Calu3 (cell line): ENCODE measurements around the gene RPRM. TPM values are rescaled to one million over a fixed set of nuclear protein-coding genes. Genes with fewer than 3 reads are reported as not detected.

Source experiments
- BruUV-seq: library from RNA; stranded (reverse); fragments of 400-500 nt; replicated peaks from 2 replicates; lab custom pipeline; 2021; lab: Mats Ljungman, UMichigan
- CTCF ChIA-PET: fragments of 300-600 bp; sonication (Branson Sonifier 250); formaldehyde crosslinking; loops from one replicate; lab custom pipeline; 2022; ENCODE audit warnings: antibody characterized with exemption; lab: Charles Lee
- DNase-seq: peaks from one replicate; pipeline ENCODE4 v3.0.0; 2022
- H3K27ac Mint-ChIP-seq: one replicate; pipeline ENCODE4 v1.8.0; 2022; ENCODE audit warnings: mixed read lengths; ENCODE audit not compliant: unreplicated experiment
- H3K27me3 Mint-ChIP-seq: one replicate; pipeline ENCODE4 v1.8.0; 2022; ENCODE audit warnings: mixed read lengths; ENCODE audit not compliant: unreplicated experiment
- H3K36me3 Mint-ChIP-seq: one replicate; pipeline ENCODE4 v1.8.0; 2022; ENCODE audit warnings: mild to moderate bottlenecking, moderate library complexity, mixed read lengths; ENCODE audit not compliant: insufficient read depth, unreplicated experiment
- H3K4me1 Mint-ChIP-seq: one replicate; pipeline ENCODE4 v1.8.0; 2022; ENCODE audit warnings: mild to moderate bottlenecking, low read depth, mixed read lengths; ENCODE audit not compliant: unreplicated experiment
- H3K4me3 Mint-ChIP-seq: one replicate; pipeline ENCODE4 v1.8.0; 2022; ENCODE audit warnings: mild to moderate bottlenecking, low read depth, moderate library complexity, mixed read lengths; ENCODE audit not compliant: unreplicated experiment
- H3K9me3 Mint-ChIP-seq: one replicate; pipeline ENCODE4 v1.8.0; 2022; ENCODE audit warnings: low read depth, mixed read lengths; ENCODE audit not compliant: unreplicated experiment
- intact Hi-C: fragments of 100-400 bp; cut with micrococcal nuclease; formaldehyde crosslinking; loops from one replicate; pipeline ENCODE4 v1.10.0; 2022; ENCODE audit not compliant: unreplicated experiment
- total RNA-seq: library from RNA; stranded (reverse); gene quantifications from 2 replicates; pipeline ENCODE4 v1.2.3, GENCODE V29; 2022
- TF ChIP-seq, protein P1 (sequence below): fragments of 200-600 bp; IDR thresholded peaks from one replicate; pipeline ENCODE4 v1.8.0; 2022; ENCODE audit warnings: antibody characterized with exemption; ENCODE audit not compliant: unreplicated experiment

RPRM gene
- total RNA-seq, 1 experiment from 2014 or later = 2.1 TPM

DNA sequence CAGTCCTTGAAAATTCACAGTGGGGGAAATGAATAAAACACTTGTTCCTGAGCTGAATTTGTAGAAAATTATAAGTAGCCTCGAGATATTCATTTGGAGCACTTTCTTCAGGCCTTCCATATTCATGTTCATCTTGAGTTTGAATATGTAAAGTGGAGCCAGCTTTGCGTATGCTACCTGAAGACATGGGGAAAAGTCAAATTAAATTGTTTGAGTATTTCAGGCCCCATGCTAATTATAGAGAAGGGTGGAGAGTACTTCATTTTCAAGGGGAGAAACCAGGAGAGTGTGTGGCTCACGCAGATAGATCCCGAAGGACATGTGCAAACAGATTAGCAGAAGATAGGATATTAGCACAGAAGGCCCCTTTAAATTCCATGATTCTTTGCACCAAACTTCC is 7.7 kb downstream of the RPRM start:
- no peaks in the 10 kb centered on the region for H3K36me3 Mint-ChIP-seq
- no TSS peak for BruUV-seq
- no peaks in the 10 kb centered on the region for H3K27me3 Mint-ChIP-seq
- H3K27ac Mint-ChIP-seq = no peak overlapping the region
- no peak for DNase-seq
- no peaks in the 10 kb centered on the region for H3K4me1 Mint-ChIP-seq
- H3K4me3 Mint-ChIP-seq = no peak overlapping the region
- H3K9me3 Mint-ChIP-seq = no peaks in the 10 kb centered on the region
- CTCF ChIA-PET = interaction anchor here (1.2 to 1.3 kb wide), 2 partner anchors 8 to 249 kb away, joined by 3 to 4 read pairs; partner anchors contain the start of gene RPRM
- intact Hi-C loops = no loop called here
- TF ChIP-seq, protein P1, sequence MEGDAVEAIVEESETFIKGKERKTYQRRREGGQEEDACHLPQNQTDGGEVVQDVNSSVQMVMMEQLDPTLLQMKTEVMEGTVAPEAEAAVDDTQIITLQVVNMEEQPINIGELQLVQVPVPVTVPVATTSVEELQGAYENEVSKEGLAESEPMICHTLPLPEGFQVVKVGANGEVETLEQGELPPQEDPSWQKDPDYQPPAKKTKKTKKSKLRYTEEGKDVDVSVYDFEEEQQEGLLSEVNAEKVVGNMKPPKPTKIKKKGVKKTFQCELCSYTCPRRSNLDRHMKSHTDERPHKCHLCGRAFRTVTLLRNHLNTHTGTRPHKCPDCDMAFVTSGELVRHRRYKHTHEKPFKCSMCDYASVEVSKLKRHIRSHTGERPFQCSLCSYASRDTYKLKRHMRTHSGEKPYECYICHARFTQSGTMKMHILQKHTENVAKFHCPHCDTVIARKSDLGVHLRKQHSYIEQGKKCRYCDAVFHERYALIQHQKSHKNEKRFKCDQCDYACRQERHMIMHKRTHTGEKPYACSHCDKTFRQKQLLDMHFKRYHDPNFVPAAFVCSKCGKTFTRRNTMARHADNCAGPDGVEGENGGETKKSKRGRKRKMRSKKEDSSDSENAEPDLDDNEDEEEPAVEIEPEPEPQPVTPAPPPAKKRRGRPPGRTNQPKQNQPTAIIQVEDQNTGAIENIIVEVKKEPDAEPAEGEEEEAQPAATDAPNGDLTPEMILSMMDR = no peak

DNA sequence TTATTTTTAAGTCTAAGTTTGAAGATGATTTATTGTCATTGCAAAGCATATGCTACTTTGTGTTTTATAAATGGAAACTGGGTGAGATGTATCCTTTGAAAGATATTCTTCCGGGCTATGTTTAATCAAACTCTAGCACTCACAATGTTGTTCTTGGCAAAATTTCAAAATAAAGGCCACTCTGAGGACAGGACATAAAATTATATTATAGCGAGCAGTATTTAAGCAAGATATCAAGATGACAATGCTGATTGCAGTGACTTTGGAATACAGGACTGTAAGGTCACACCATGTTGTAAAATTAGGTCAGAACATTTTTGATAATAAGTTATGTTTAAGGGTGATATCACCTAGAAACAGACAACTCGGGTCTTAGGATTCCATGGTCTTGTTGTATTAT is 14.2 kb downstream of the RPRM start:
- no peak overlapping the region for H3K4me3 Mint-ChIP-seq
- no peaks in the 10 kb centered on the region for H3K4me1 Mint-ChIP-seq
- H3K27me3 Mint-ChIP-seq = no peaks in the 10 kb centered on the region

DNA sequence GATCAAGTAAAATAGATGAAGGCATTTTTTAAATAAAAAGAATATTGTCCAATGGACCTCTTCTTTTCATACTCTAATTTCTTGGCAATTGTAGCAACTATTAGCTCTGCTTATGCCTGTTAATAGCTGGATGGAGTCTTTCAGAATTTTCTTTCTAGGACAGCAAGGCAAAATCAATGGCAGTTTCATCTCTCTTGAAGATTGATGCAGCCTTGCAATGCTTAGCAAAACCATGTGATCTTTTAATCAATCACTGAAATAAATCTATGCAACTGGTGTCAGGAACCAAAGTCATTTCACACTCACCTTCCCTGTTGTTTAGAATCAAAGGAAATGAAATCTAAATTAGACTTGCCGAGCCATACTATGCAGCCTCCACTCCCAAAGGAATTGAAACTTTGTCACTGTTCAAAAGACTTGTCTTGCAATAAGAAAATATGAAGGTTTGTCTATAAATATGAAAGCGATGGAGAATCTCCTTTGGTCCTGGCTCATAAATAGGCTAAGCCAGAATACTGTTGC is 16.2 kb downstream of the RPRM start:
- no peak for DNase-seq
- Mint-ChIP-seq H3K36me3 (no peaks in the 10 kb centered on the region), H3K27me3 (no peaks in the 10 kb centered on the region), H3K4me3 (no peak overlapping the region), H3K27ac (no peak overlapping the region), H3K9me3 (no peaks in the 10 kb centered on the region), H3K4me1 (no peaks in the 10 kb centered on the region)
- CTCF ChIA-PET = no interaction called here
- BruUV-seq = no TSS peak
- TF ChIP-seq, protein P1 = no peak
- intact Hi-C loops = no loop called here

More for the DNA sequence above, 14.2 kb downstream of the RPRM start:
- CTCF ChIA-PET = no interaction called here
- no peak for DNase-seq
- BruUV-seq = no TSS peak
- no peak overlapping the region for H3K27ac Mint-ChIP-seq
- intact Hi-C loops = no loop called here
- no peaks in the 10 kb centered on the region for H3K36me3 Mint-ChIP-seq
- TF ChIP-seq, protein P1 = no peak
- H3K9me3 Mint-ChIP-seq = no peaks in the 10 kb centered on the region

DNA sequence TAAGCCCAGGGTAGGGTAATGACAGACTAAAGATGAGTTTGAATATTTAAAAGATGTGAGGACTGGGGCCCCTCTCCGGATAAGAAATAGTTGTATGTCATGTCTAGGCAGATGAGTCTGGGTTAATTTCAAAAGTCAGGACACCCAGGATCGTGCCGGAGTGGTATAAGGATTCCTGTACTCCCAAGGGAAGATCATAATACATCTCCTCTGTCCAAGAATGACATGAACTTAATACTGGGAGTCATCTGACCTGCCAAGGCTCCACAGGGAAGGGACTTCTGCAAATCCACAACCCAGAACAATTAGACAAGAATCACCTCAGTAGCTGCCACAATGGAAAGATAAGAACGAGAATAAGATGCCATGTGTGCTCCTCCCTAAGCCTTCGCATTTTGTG is 17.1 kb downstream of the RPRM start:
- CTCF ChIA-PET = no interaction called here
- H3K9me3 Mint-ChIP-seq = no peaks in the 10 kb centered on the region
- no peaks in the 10 kb centered on the region for H3K27me3 Mint-ChIP-seq
- no TSS peak for BruUV-seq
- TF ChIP-seq, protein P1 = no peak
- intact Hi-C loops = no loop called here
- DNase-seq = no peak
- H3K4me1 Mint-ChIP-seq = no peaks in the 10 kb centered on the region
- no peak overlapping the region for H3K27ac Mint-ChIP-seq
- no peak overlapping the region for H3K4me3 Mint-ChIP-seq
- H3K36me3 Mint-ChIP-seq = no peaks in the 10 kb centered on the region
